RWPE2 (cell line): Measurements from ENCODE around the gene TTLL9.

Experiments
- ATAC-seq: fragments of 200-7000 bp; cut with Tn5 transposase; 3 replicates; pipeline ENCODE4 v1.9.1; 2021; ENCODE audit warnings: low read depth
- DNase-seq: peaks from one replicate; pipeline ENCODE4 v3.0.0-alpha.2; 2020; ENCODE audit warnings: low spot score
- H3K27ac ChIP-seq: fragments of 450-650 bp; 2 replicates; pipeline ENCODE4 v1.5.1; 2017; ENCODE audit warnings: mild to moderate bottlenecking; ENCODE audit not compliant: poor library complexity, severe bottlenecking
- H3K27me3 ChIP-seq: fragments of 250-450 bp; sonication (Bioruptor Pico); 2 replicates; pipeline ENCODE4 v1.5.1; 2021; ENCODE audit warnings: mild to moderate bottlenecking, moderate library complexity; ENCODE audit not compliant: insufficient read depth, poor library complexity, severe bottlenecking
- H3K36me3 ChIP-seq: fragments of 250-450 bp; sonication (Bioruptor Pico); 2 replicates; pipeline ENCODE4 v1.5.1; 2020; ENCODE audit warnings: low read depth, mild to moderate bottlenecking, moderate library complexity
- H3K4me1 ChIP-seq: fragments of 250-450 bp; sonication (Bioruptor Pico); 2 replicates; pipeline ENCODE4 v1.5.1; 2021; ENCODE audit warnings: mild to moderate bottlenecking, moderate library complexity; ENCODE audit not compliant: insufficient read depth, poor library complexity, severe bottlenecking
- H3K4me3 ChIP-seq: fragments of 250-450 bp; sonication (Bioruptor Pico); 2 replicates; pipeline ENCODE4 v1.5.1; 2021; ENCODE audit warnings: mild to moderate bottlenecking, moderate library complexity; ENCODE audit not compliant: severe bottlenecking
- H3K9me3 ChIP-seq: fragments of 250-450 bp; sonication (Bioruptor Pico); 2 replicates; pipeline ENCODE4 v1.5.1; 2021; ENCODE audit warnings: mild to moderate bottlenecking, moderate library complexity; ENCODE audit not compliant: severe bottlenecking
- TF ChIP-seq, protein P1 (sequence below): fragments of 450-650 bp; IDR thresholded peaks from one replicate; pipeline ENCODE4 v1.5.1; 2017; ENCODE audit warnings: mild to moderate bottlenecking, moderate library complexity; ENCODE audit not compliant: poor library complexity, severe bottlenecking

The TTLL9 gene

DNA sequence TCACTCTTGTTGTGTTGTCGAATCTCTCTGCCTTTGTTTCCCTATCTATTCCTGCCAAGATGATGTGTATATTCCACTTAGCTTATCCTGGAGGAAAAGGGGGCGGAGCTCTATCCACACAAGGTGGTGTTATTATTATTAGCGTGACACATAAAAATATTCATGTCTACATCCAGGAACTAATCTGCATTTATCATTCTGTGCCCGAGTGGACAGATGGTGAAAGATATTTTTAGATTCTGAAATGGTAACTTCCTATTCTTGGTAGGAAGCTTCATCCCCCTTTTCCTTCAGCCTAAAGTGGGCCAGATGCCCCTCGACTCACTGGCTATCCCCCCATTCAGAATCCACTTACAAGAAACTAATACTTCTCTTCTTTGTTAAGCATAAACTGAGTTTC lies 99.6 kb downstream of the TTLL9 start:
- TF ChIP-seq, protein P1, sequence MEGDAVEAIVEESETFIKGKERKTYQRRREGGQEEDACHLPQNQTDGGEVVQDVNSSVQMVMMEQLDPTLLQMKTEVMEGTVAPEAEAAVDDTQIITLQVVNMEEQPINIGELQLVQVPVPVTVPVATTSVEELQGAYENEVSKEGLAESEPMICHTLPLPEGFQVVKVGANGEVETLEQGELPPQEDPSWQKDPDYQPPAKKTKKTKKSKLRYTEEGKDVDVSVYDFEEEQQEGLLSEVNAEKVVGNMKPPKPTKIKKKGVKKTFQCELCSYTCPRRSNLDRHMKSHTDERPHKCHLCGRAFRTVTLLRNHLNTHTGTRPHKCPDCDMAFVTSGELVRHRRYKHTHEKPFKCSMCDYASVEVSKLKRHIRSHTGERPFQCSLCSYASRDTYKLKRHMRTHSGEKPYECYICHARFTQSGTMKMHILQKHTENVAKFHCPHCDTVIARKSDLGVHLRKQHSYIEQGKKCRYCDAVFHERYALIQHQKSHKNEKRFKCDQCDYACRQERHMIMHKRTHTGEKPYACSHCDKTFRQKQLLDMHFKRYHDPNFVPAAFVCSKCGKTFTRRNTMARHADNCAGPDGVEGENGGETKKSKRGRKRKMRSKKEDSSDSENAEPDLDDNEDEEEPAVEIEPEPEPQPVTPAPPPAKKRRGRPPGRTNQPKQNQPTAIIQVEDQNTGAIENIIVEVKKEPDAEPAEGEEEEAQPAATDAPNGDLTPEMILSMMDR: no peak
- Histone ChIP-seq H3K36me3 (no peaks in the 10 kb centered on the region), H3K4me1 (no peaks in the 10 kb centered on the region), H3K27ac (no peak overlapping the region), H3K9me3 (no peaks in the 10 kb centered on the region), H3K27me3 (peaks cover 78% of the 10 kb centered on the region), H3K4me3 (no peak overlapping the region)
- DNase-seq (no peak), ATAC-seq (no peak)

DNA sequence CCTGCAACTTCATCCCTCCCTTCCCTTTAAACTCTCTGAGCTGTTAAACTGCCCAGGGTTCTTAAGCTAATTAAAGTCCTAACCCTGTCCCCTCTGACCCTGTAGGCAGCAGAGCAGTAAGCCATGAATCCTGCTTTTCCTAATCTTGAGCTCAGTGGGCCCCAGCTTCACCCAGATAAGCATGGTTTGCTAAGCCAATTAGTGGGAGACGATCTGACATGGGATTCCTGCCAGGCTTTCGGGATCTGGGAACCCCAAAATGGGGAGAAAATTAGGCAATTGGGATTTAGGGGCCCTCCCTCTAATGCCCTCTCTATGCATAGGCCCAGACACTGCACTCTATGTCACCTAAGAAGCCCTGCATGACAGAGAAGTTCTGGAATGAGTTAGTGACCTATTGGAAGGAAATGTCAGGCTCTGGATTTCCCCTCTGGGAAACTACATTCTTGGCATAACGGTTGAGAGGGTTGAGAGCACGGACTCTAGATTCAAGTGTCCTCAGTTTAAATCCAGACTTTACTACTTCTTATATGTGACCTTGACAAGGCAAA lies 102.1 kb downstream of the TTLL9 start:
- no peaks in the 10 kb centered on the region for H3K4me1 ChIP-seq
- no peaks in the 10 kb centered on the region for H3K36me3 ChIP-seq
- ATAC-seq (no peak), DNase-seq (no peak)
- TF ChIP-seq, protein P1: no peak
- H3K4me3 ChIP-seq: no peak overlapping the region
- H3K27ac ChIP-seq: no peak overlapping the region
- peaks cover 57% of the 10 kb centered on the region for H3K27me3 ChIP-seq
- H3K9me3 ChIP-seq: no peaks in the 10 kb centered on the region

- H3K4me3 ChIP-seq: no peak overlapping the region
- ATAC-seq: no peak
- no peaks in the 10 kb centered on the region for H3K36me3 ChIP-seq
- no peaks in the 10 kb centered on the region for H3K4me1 ChIP-seq
- no peaks in the 10 kb centered on the region for H3K9me3 ChIP-seq
- no peak for DNase-seq
- H3K27me3 ChIP-seq: peaks cover 48% of the 10 kb centered on the region
- H3K27ac ChIP-seq: no peak overlapping the region
- TF ChIP-seq, protein P1: no peak
Observed at GRCh38 chr20:31974296-31974695, 103.9 kb downstream of the TTLL9 start.

DNA sequence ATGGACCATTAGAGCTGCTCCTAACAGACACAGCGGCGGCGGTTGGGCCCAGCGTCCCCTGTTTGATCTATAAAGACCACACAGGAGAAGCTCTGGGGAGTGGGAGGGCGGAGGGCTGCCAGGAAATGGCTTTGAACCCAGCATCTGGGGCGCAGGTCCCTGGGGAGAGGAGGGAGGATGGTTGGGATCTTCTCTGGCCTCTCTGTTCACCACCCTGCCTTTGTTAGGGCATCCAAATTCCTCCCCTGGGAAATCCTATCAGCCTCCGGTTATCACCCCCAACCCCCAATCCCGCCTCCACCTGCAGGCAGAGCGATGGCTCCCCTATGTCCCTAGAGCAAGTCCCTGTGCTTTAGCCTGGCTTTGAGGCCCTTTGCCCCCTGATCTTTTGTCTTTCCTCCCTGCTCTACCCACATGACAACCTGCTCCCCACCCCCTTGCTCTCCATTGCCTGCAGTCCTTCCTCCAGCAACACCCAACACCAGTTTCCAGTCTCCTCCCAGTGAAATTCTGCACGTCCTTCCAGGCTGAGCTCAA lies 104.6 kb downstream of the TTLL9 start:
- H3K4me1 ChIP-seq: no peaks in the 10 kb centered on the region
- no peaks in the 10 kb centered on the region for H3K9me3 ChIP-seq
- TF ChIP-seq, protein P1: no peak
- peaks cover 41% of the 10 kb centered on the region for H3K27me3 ChIP-seq
- H3K36me3 ChIP-seq: no peaks in the 10 kb centered on the region
- H3K27ac ChIP-seq: no peak overlapping the region
- ATAC-seq: no peak
- no peak for DNase-seq
- H3K4me3 ChIP-seq: no peak overlapping the region

- Histone ChIP-seq H3K9me3 (no peaks in the 10 kb centered on the region), H3K27ac (no peak overlapping the region), H3K36me3 (no peaks in the 10 kb centered on the region), H3K4me3 (no peak overlapping the region), H3K27me3 (peaks cover 32% of the 10 kb centered on the region), H3K4me1 (no peaks in the 10 kb centered on the region)
- DNase-seq (no peak), ATAC-seq (no peak)
- TF ChIP-seq, protein P1: no peak
Observed at GRCh38 chr20:31975874-31976273, 105.4 kb downstream of the TTLL9 start.
